ENCODE results near the gene TBC1D8B. TPM values are rescaled to one million over a fixed set of nuclear protein-coding genes. Genes with fewer than 3 reads are reported as not detected.

The TBC1D8B gene
- total and polyA plus RNA-seq, 9 of the 15 experiments (the other 6 are each of a cell fraction or from before 2014, with no cell fraction given), result 0.04 to 0.36 (median 0.10) TPM; not detected in 1

GRCh38 chrX:106901341-106901740 is 98.9 kb downstream of the TBC1D8B start:
- Histone ChIP-seq H3K79me2 (ENCODE audit: control insufficient read depth, insufficient read depth, low read length) (no peaks in the 10 kb centered on the region), H3K9ac (ENCODE audit: insufficient read depth in 1 of 2, low read depth in 2 of 2, low read length in 2 of 2) (no peak overlapping the region), H2AFZ (ENCODE audit: low read depth, low read length) (no peak overlapping the region), H4K20me1 (replicated peaks; ENCODE audit: control insufficient read depth, insufficient read depth, low read length) (no peaks in the 10 kb centered on the region), H3K4me2 (ENCODE audit: insufficient read depth, low read length) (no peak overlapping the region), H3K36me3 (ENCODE audit: control insufficient read depth, insufficient read depth, low read length) (no peaks in the 10 kb centered on the region), H3K27ac (ENCODE audit: extremely low read depth, low read depth, low read length) (no peak overlapping the region), H3K9me3 (replicated peaks; ENCODE audit: control insufficient read depth, insufficient read depth, low read depth, low read length) (no peaks in the 10 kb centered on the region), H3K27me3 (ENCODE audit: control insufficient read depth in 2 of 2, insufficient read depth in 2 of 2, low read length in 2 of 2) (no peaks in the 10 kb centered on the region; a peak in 1 of 5 replicates), H3K4me3 (no peak overlapping the region), H3K4me1 (replicated peaks in 1 of 2; ENCODE audit: control insufficient read depth in 2 of 2, insufficient read depth in 2 of 2, low read length in 2 of 2) (no peaks in the 10 kb centered on the region), H3K9me1 (ENCODE audit: control insufficient read depth, insufficient read depth, low read length) (no peaks in the 10 kb centered on the region)
- BruUV-seq (replicated peaks), result no TSS peak
- DNase-seq (ENCODE audit: extremely low read depth in 1 of 4, low spot score in 3 of 4) (no peak), ATAC-seq (no peak), FAIRE-seq (no peak)
- ChIA-PET CTCF (ENCODE audit: low intra/inter-chr PET ratio) (no interaction called here), POLR2A (no interaction called here)
- TF ChIP-seq HMG20A (CRISPR knock-in tag; conservative IDR thresholded peaks at IDR 0.05) (no peak), IRF9 (tag; IDR thresholded peaks at IDR 0.05) (no peak), NFIC (IDR thresholded peaks at IDR 0.05) (no peak), ZNF184 (CRISPR knock-in tag; IDR thresholded peaks at IDR 0.05) (no peak), LARP7 (IDR thresholded peaks at IDR 0.05) (no peak), KDM4B (IDR thresholded peaks at IDR 0.05; ENCODE audit: borderline replicate concordance in 2 of 2, low read depth in 1 of 2) (no peak), BACH1 (tag; IDR thresholded peaks at IDR 0.05) (no peak), HOXB6 (CRISPR knock-in tag; IDR thresholded peaks at IDR 0.05; ENCODE audit: borderline replicate concordance) (no peak)
- intact Hi-C loops (cut with micrococcal nuclease), result no loop called here
- 8% methylated on average over 3 of the region's 3 CpGs for WGBS (ENCODE audit: insufficient coverage, low coverage, missing lambda C conversion rate)
- in situ Hi-C loops (cut with MboI), result no loop called here
